Neural crest cell (in vitro differentiated cells): ENCODE measurements around the gene SETBP1. TPM values are rescaled to one million over a fixed set of nuclear protein-coding genes. Genes with fewer than 3 reads are reported as not detected.

Experiments
- DNase-seq: peaks from one replicate; pipeline ENCODE4 v3.0.0; 2021; ENCODE audit warnings: low read depth, mixed read lengths, low spot score
- H3K27ac Mint-ChIP-seq: one replicate; pipeline ENCODE4 v1.8.0; 2021; ENCODE audit warnings: mild to moderate bottlenecking, mixed read lengths; ENCODE audit not compliant: unreplicated experiment
- H3K27me3 Mint-ChIP-seq: 2 replicates; pipeline ENCODE4 v1.8.0; 2021; ENCODE audit warnings: low read depth, mild to moderate bottlenecking, mixed read lengths
- H3K36me3 Mint-ChIP-seq: 2 replicates; pipeline ENCODE4 v1.8.0; 2021; ENCODE audit warnings: low read depth, mild to moderate bottlenecking, mixed read lengths
- H3K4me1 Mint-ChIP-seq: 2 replicates; pipeline ENCODE4 v1.8.0; 2021; ENCODE audit warnings: mixed read lengths
- H3K4me3 Mint-ChIP-seq: one replicate; pipeline ENCODE4 v1.8.0; 2021; ENCODE audit warnings: mild to moderate bottlenecking, mixed read lengths
- H3K9me3 Mint-ChIP-seq: 2 replicates; pipeline ENCODE4 v1.8.0; 2021; ENCODE audit warnings: mixed read lengths
- CTCF ChIP-seq: fragments of 200-600 bp; sonication (generic); conservative IDR thresholded peaks from 2 replicates; pipeline ENCODE4 v1.5.0; 2021; ENCODE audit warnings: antibody characterized with exemption, mild to moderate bottlenecking
- total RNA-seq: library from RNA; stranded (reverse); gene quantifications from 2 replicates; pipeline ENCODE4 v1.2.1, GENCODE V29; 2021

The SETBP1 gene
- total RNA-seq, 1 donor from 2014 or later: 38.9 TPM

GRCh38 chr18:44771572-44771955 is 90.9 kb downstream of the SETBP1 start:
- no peaks in the 10 kb centered on the region for H3K27me3 Mint-ChIP-seq
- TF ChIP-seq CTCF: no peak
- peaks cover 42% of the 10 kb centered on the region for H3K4me1 Mint-ChIP-seq
- H3K36me3 Mint-ChIP-seq: peaks cover 5% of the 10 kb centered on the region
- no peak overlapping the region for H3K27ac Mint-ChIP-seq
- no peak overlapping the region for H3K4me3 Mint-ChIP-seq
- H3K9me3 Mint-ChIP-seq: no peaks in the 10 kb centered on the region
- no peak for DNase-seq

- DNase-seq: no peak
- H3K36me3 Mint-ChIP-seq: peaks cover 5% of the 10 kb centered on the region
- peak overlapping the region; percentile 90 for H3K27ac Mint-ChIP-seq
These were observed 91.5 kb downstream of the SETBP1 start for GRCh38 chr18:44771956-44772917.

DNA sequence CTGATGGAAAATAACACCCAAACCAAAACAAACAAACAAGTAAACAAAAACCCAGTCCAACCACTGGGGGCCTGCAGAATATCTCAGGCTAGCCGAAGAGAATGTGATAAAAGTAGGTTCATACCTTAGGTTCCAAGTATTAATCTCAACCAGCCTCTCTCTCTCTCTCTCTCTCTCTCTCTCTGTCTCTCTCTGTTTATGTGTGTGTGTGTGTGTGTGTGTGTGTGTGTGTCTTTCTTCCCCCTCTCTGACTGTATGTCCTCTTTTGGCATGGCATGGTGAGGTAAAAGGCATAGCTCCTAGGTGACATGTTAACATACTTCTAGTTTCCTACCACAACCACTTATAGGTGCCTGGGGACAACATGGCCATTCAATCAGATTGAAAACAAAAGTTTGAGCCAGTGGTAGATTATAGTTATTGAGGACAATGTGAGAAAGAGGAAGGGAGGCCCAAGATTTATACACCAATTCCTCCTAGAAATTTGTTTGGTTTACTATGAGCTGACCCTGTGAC is 93.0 kb downstream of the SETBP1 start:
- Mint-ChIP-seq H3K36me3 (peaks cover 2% of the 10 kb centered on the region), H3K4me3 (no peak overlapping the region), H3K9me3 (no peaks in the 10 kb centered on the region), H3K27me3 (no peaks in the 10 kb centered on the region), H3K4me1 (peaks cover 58% of the 10 kb centered on the region), H3K27ac (peak overlapping the region; percentile 21)
- DNase-seq: no peak
- no peak for TF ChIP-seq CTCF

More at GRCh38 chr18:44771956-44772917, 91.5 kb downstream of the SETBP1 start:
- H3K27me3 Mint-ChIP-seq: no peaks in the 10 kb centered on the region
- H3K4me3 Mint-ChIP-seq: peak overlapping the region; percentile 26
- peaks cover 43% of the 10 kb centered on the region for H3K4me1 Mint-ChIP-seq
- no peaks in the 10 kb centered on the region for H3K9me3 Mint-ChIP-seq
- TF ChIP-seq CTCF: no peak

GRCh38 chr18:44774191-44774590 is 93.5 kb downstream of the SETBP1 start:
- no peak overlapping the region for H3K27ac Mint-ChIP-seq
- H3K36me3 Mint-ChIP-seq: peaks cover 2% of the 10 kb centered on the region
- no peak overlapping the region for H3K4me3 Mint-ChIP-seq
- TF ChIP-seq CTCF: no peak
- H3K4me1 Mint-ChIP-seq: peaks cover 62% of the 10 kb centered on the region
- H3K9me3 Mint-ChIP-seq: no peaks in the 10 kb centered on the region
- no peaks in the 10 kb centered on the region for H3K27me3 Mint-ChIP-seq
- no peak for DNase-seq

GRCh38 chr18:44777457-44778192 is 96.9 kb downstream of the SETBP1 start:
- no peak for TF ChIP-seq CTCF

More at GRCh38 chr18:44777457-44778192, 96.9 kb downstream of the SETBP1 start:
- no peak overlapping the region for H3K27ac Mint-ChIP-seq
- no peaks in the 10 kb centered on the region for H3K36me3 Mint-ChIP-seq
- H3K27me3 Mint-ChIP-seq: no peaks in the 10 kb centered on the region
- H3K4me1 Mint-ChIP-seq: peaks cover 52% of the 10 kb centered on the region
- no peak overlapping the region for H3K4me3 Mint-ChIP-seq
- no peak for DNase-seq
- H3K9me3 Mint-ChIP-seq: no peaks in the 10 kb centered on the region
